Astrocyte of the spinal cord (primary cell): ENCODE data around the gene VPS9D1.

ENCODE experiments used
- DNase-seq: peaks from one replicate; pipeline ENCODE4 v3.0.0; 2011; ENCODE audit warnings: low read depth, low spot score
- H3K4me3 ChIP-seq: 2 replicates; pipeline ENCODE4 v1.5.1; 2011; ENCODE audit warnings: low read depth, mild to moderate bottlenecking, low read length, moderate library complexity
- CTCF ChIP-seq: IDR thresholded peaks from 2 replicates; pipeline ENCODE4 v1.5.1; 2012; ENCODE audit warnings: low read depth, mild to moderate bottlenecking, low read length, inconsistent platforms
- in situ Hi-C: cut with HindIII; loops from 2 replicates; pipeline ENCODE4 v1.10.0; 2017; ENCODE audit warnings: low sequenced_read_pairs

Gene VPS9D1

GRCh38 chr16:89720551-89720812 lies 216 bp downstream of the VPS9D1 start:
- peak; percentile 22 for DNase-seq
- H3K4me3 ChIP-seq = peak overlapping the region; percentile 56
- TF ChIP-seq CTCF = no peak
- in situ Hi-C loops = no loop called here

GRCh38 chr16:89717688-89718505 lies 2.8 kb downstream of the VPS9D1 start:
- H3K4me3 ChIP-seq = no peak overlapping the region
- no peak for DNase-seq
- in situ Hi-C loops = no loop called here
- TF ChIP-seq CTCF = no peak

GRCh38 chr16:89716916-89717687 lies 3.6 kb downstream of the VPS9D1 start:
- in situ Hi-C loops = no loop called here
- H3K4me3 ChIP-seq = no peak overlapping the region
- no peak for DNase-seq
- no peak for TF ChIP-seq CTCF

- in situ Hi-C loops = no loop called here
- no peak overlapping the region for H3K4me3 ChIP-seq
- no peak for DNase-seq
- no peak for TF ChIP-seq CTCF
Measured at GRCh38 chr16:89716493-89716892, 4.2 kb downstream of the VPS9D1 start.

- no peak for TF ChIP-seq CTCF
- peak overlapping the region; percentile 53 for H3K4me3 ChIP-seq
- in situ Hi-C loops = no loop called here
- no peak for DNase-seq
Measured at GRCh38 chr16:89712274-89712781, 8.4 kb downstream of the VPS9D1 start.

- no peak for TF ChIP-seq CTCF
- in situ Hi-C loops = no loop called here
- DNase-seq = peak; percentile 56
- peak overlapping the region; percentile 53 for H3K4me3 ChIP-seq
Measured at GRCh38 chr16:89711601-89712273, 9.0 kb downstream of the VPS9D1 start.
